ENCODE measurements around the gene CFAP410. TPM values are rescaled to one million over a fixed set of nuclear protein-coding genes. Genes with fewer than 3 reads are reported as not detected.
A peak's percentile ranks its signal among the peaks of the same experiment; 100 is the strongest.

CFAP410 gene
- total and polyA plus RNA-seq, 2 of the 13 experiments (the other 11 are each of a cell fraction or from before 2014, with no cell fraction given), result 8.0 to 20.1 TPM

DNA sequence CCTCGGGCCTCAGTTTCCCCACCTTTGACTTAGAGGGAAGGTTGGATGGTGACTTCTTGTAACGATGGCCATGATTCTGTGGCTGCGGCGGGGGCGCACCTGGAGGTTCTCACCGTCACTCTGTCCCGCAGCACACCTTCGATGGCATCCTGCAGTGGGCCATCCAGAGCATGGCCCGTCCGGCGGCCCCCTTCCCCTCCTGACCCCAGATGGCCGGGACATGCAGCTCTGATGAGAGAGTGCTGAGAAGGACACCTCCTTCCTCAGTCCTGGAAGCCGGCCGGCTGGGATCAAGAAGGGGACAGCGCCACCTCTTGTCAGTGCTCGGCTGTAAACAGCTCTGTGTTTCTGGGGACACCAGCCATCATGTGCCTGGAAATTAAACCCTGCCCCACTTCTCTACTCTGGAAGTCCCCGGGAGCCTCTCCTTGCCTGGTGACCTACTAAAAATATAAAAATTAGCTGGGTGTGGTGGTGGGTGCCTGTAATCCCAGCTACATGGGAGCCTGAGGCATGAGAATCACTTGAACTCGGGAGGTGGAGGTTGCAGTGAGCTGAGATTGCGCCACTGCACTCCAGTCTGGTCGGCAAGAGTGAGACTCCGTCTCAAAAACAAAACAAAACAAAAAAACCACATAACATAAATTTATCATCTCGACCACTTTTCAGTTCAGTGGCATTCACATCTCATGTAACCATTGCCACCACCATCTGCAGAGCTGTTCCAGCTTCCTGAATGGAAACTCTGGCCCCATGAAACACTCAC is 41.5 kb downstream of the CFAP410 start (continued):
- TF ChIP-seq FOXA1 (IDR thresholded peaks at IDR 0.05), result no peak
- TF ChIP-seq FOXA1 (CRISPR knock-in tag; IDR thresholded peaks at IDR 0.05), result peak; percentile 81
- TF ChIP-seq, protein P1, sequence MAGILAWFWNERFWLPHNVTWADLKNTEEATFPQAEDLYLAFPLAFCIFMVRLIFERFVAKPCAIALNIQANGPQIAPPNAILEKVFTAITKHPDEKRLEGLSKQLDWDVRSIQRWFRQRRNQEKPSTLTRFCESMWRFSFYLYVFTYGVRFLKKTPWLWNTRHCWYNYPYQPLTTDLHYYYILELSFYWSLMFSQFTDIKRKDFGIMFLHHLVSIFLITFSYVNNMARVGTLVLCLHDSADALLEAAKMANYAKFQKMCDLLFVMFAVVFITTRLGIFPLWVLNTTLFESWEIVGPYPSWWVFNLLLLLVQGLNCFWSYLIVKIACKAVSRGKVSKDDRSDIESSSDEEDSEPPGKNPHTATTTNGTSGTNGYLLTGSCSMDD (CRISPR knock-in tag; IDR thresholded peaks at IDR 0.05), result no peak
- peak; percentile 67; the same call in 1 of the 2 replicates for TF ChIP-seq ZNF788 (CRISPR knock-in tag; IDR thresholded peaks at IDR 0.05; ENCODE audit: borderline replicate concordance)
- 0 out of 2 replicates have a peak, but pooled peaks have one; percentile 31 for TF ChIP-seq SAFB2 (CRISPR knock-in tag; IDR thresholded peaks at IDR 0.05; ENCODE audit: borderline replicate concordance, low read depth)

- FAIRE-seq, result no peak
- TF ChIP-seq CBX1 (IDR thresholded peaks at IDR 0.05; ENCODE audit: low read depth) (no peak), ZZZ3 (CRISPR knock-in tag; IDR thresholded peaks at IDR 0.05; ENCODE audit: borderline replicate concordance) (no peak), GATA4 (IDR thresholded peaks at IDR 0.05; ENCODE audit: borderline replicate concordance, low read depth) (no peak), ETS1 (CRISPR knock-in tag; IDR thresholded peaks at IDR 0.05) (no peak), CBX5 (CRISPR knock-in tag; IDR thresholded peaks at IDR 0.05; ENCODE audit: borderline replicate concordance) (no peak), ZNF101 (CRISPR knock-in tag; IDR thresholded peaks at IDR 0.05; ENCODE audit: borderline replicate concordance, low read depth) (no peak)
- TF ChIP-seq, protein P2, sequence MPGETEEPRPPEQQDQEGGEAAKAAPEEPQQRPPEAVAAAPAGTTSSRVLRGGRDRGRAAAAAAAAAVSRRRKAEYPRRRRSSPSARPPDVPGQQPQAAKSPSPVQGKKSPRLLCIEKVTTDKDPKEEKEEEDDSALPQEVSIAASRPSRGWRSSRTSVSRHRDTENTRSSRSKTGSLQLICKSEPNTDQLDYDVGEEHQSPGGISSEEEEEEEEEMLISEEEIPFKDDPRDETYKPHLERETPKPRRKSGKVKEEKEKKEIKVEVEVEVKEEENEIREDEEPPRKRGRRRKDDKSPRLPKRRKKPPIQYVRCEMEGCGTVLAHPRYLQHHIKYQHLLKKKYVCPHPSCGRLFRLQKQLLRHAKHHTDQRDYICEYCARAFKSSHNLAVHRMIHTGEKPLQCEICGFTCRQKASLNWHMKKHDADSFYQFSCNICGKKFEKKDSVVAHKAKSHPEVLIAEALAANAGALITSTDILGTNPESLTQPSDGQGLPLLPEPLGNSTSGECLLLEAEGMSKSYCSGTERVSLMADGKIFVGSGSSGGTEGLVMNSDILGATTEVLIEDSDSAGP (CRISPR knock-in tag; IDR thresholded peaks at IDR 0.05; ENCODE audit: borderline replicate concordance), result no peak
- TF ChIP-seq, protein P3, sequence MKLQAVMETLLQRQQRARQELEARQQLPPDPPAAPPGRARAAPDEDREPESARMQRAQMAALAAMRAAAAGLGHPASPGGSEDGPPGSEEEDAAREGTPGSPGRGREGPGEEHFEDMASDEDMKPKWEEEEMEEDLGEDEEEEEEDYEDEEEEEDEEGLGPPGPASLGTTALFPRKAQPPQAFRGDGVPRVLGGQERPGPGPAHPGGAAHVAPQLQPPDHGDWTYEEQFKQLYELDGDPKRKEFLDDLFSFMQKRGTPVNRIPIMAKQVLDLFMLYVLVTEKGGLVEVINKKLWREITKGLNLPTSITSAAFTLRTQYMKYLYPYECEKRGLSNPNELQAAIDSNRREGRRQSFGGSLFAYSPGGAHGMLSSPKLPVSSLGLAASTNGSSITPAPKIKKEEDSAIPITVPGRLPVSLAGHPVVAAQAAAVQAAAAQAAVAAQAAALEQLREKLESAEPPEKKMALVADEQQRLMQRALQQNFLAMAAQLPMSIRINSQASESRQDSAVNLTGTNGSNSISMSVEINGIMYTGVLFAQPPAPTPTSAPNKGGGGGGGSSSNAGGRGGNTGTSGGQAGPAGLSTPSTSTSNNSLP (IDR thresholded peaks at IDR 0.05; ENCODE audit: low read depth, low read length), result no peak
These were observed 42.3 kb downstream of the CFAP410 start for GRCh38 chr21:44296916-44297315.

More at GRCh38 chr21:44296916-44297315, 42.3 kb downstream of the CFAP410 start:
- CTCF ChIA-PET (ENCODE audit: low intra/inter-chr PET ratio, low total read pairs), result no interaction called here
- ATAC-seq, result no peak
- H3K4me3 ChIP-seq (replicated peaks in 1 of 3; ENCODE audit: insufficient read depth in 1 of 3, low read depth in 2 of 3, low read length in 3 of 3), result peak overlapping the region in 1 of 3 experiments; percentile 16; a peak in 1 of 6 replicates
- no peaks in the 10 kb centered on the region for H3K36me3 ChIP-seq (replicated peaks in 1 of 2; ENCODE audit: control insufficient read depth in 1 of 2, insufficient read depth in 2 of 2, low read length in 2 of 2)
- H3K27ac ChIP-seq (ENCODE audit: extremely low read length, insufficient read depth, low read length), result no peak overlapping the region
- in situ Hi-C loops (cut with HindIII; ENCODE audit: extremely low pct_ligation_motif_present, low pct_unique_long_range_greater_than_20kb), result no loop called here
- 0% methylated on average over 3 of the region's 13 CpGs for WGBS (ENCODE audit: low lambda C conversion rate)
- no TSS peak for BruUV-seq (replicated peaks)
- no peak overlapping the region for H3K9ac ChIP-seq (ENCODE audit: insufficient read depth, low read depth, low read length)
- no peak overlapping the region for H2AFZ ChIP-seq (ENCODE audit: low read length)
- no peaks in the 10 kb centered on the region for H3K9me3 ChIP-seq (ENCODE audit: low read length)
- H3K4me2 ChIP-seq (ENCODE audit: low read depth, low read length), result no peak overlapping the region
- H3K79me2 ChIP-seq (ENCODE audit: insufficient read depth, low read length), result peaks cover 14% of the 10 kb centered on the region
- H3K4me1 ChIP-seq (ENCODE audit: insufficient read depth, low read length), result peaks cover 53% of the 10 kb centered on the region
- POLR2A ChIA-PET, result no interaction called here
- intact Hi-C loops (cut with micrococcal nuclease; ENCODE audit: unreplicated experiment), result no loop called here
- no peak for DNase-seq (ENCODE audit: low spot score)
- H4K20me1 ChIP-seq (ENCODE audit: insufficient read depth, low read length), result peaks cover 5% of the 10 kb centered on the region; the same call in 1 of the 2 replicates
- H3K27me3 ChIP-seq (ENCODE audit: control insufficient read depth in 1 of 2, insufficient read depth in 2 of 2, low read length in 2 of 2), result peaks cover 11 to 32% of the 10 kb centered on the region in 2 experiments
